Right renal cortex interstitium (tissue), 3 donors: ENCODE measurements around the gene HIC2. TPM values are rescaled to one million over a fixed set of nuclear protein-coding genes. Genes with fewer than 3 reads are reported as not detected.
"Not testable (repeated sequence)": the region's sequence is repeated elsewhere in the genome, so short reads cannot be mapped to it uniquely, and the experiment has no call there.

Source experiments
- DNase-seq, 3 donors: peaks; one replicate each; pipeline ENCODE4 v3.0.0-alpha.2; 2013; ENCODE audit warnings: low read depth in 3 of 3, low spot score in 2 of 3
- polyA plus RNA-seq, 3 donors: library from polyadenylated mRNA; unstranded; fragments of 120-200 nt; gene quantifications; one replicate each; pipeline ENCODE4 v1.2.1, GENCODE V29; 2013; ENCODE audit not compliant: insufficient read length in 3 of 3

The HIC2 gene
- polyA plus RNA-seq, 3 donors = 8.0 to 9.1 (median 8.1) TPM

GRCh38 chr22:21489149-21489680, 72.0 kb downstream of the HIC2 start:
- DNase-seq = not testable (repeated sequence)

GRCh38 chr22:21490556-21490955, 73.4 kb downstream of the HIC2 start:
- not testable (repeated sequence) for DNase-seq

GRCh38 chr22:21492271-21492670, 75.1 kb downstream of the HIC2 start:
- not testable (repeated sequence) for DNase-seq

- not testable (repeated sequence) for DNase-seq
These were observed 76.9 kb downstream of the HIC2 start for GRCh38 chr22:21493789-21494782.

- not testable (repeated sequence) for DNase-seq
These were observed 80.8 kb downstream of the HIC2 start for GRCh38 chr22:21497984-21498383.

GRCh38 chr22:21498489-21498888, 81.3 kb downstream of the HIC2 start:
- DNase-seq = not testable (repeated sequence)

- not testable (repeated sequence) for DNase-seq
These were observed 82.7 kb downstream of the HIC2 start for GRCh38 chr22:21499623-21500506.

Other genes with a start within 250 kb of the HIC2 start
- not detected for gene RIMBP3B, start 33.6 kb upstream of the HIC2 start, polyA plus RNA-seq
- gene TMEM191C, start 50.0 kb downstream of the HIC2 start, polyA plus RNA-seq = 1 to 10 TPM in 1 of 3 donors, under 1 TPM in 2; 0.79 to 1.2 (median 0.98) TPM
- under 1 TPM; 0.40 to 0.50 (median 0.40) TPM for gene RIMBP3C, start 134.1 kb downstream of the HIC2 start, polyA plus RNA-seq
- gene UBE2L3, start 150.3 kb downstream of the HIC2 start, polyA plus RNA-seq = 10 to 100 TPM; 52.8 to 59.3 (median 57.9) TPM
- 10 to 100 TPM in 1 of 3 donors, 1 to 10 TPM in 2; 8.7 to 11.0 (median 9.3) TPM for gene YDJC, start 212.7 kb downstream of the HIC2 start, polyA plus RNA-seq
- under 1 TPM; 0.14 to 0.22 (median 0.17) TPM for gene CCDC116, start 215.4 kb downstream of the HIC2 start, polyA plus RNA-seq
- gene SDF2L1, start 224.9 kb downstream of the HIC2 start, polyA plus RNA-seq = 10 to 100 TPM; 11.7 to 19.3 (median 16.1) TPM
- 10 to 100 TPM; 32.1 to 35.4 (median 35.0) TPM for gene PPIL2, start 248.6 kb downstream of the HIC2 start, polyA plus RNA-seq